Neural cell (in vitro differentiated cells): ENCODE results near the gene PIK3R4.

Experiments used
- CTCF ChIP-seq: fragments of 450-650 bp; IDR thresholded peaks from 2 replicates; pipeline ENCODE4 v1.5.1; 2014; ENCODE audit warnings: antibody characterized with exemption, mild to moderate bottlenecking, moderate library complexity; ENCODE audit not compliant: poor library complexity, severe bottlenecking
- EZH2 ChIP-seq: fragments of 200-600, 300-800 bp; shearing (Covaris generic), sonication (generic); IDR thresholded peaks from 2 replicates; pipeline ENCODE4 v1.6.1; 2014; ENCODE audit warnings: antibody characterized with exemption, low read length, borderline replicate concordance, mild to moderate bottlenecking; ENCODE audit not compliant: insufficient read depth, poor library complexity, severe bottlenecking
- REST ChIP-seq: IDR thresholded peaks from 2 replicates; pipeline ENCODE4 v1.6.1; 2012; ENCODE audit warnings: borderline replicate concordance

GRCh38 chr3:130669740-130670139 is 76.9 kb downstream of the PIK3R4 start:
- no peak for TF ChIP-seq CTCF
- no peak for TF ChIP-seq EZH2
- TF ChIP-seq REST, result no peak
